HEK293T (cell line): Measurements from ENCODE around the gene CELF1.

Source experiments
- ELF4 ChIP-seq: fragments of 450-650 bp; IDR thresholded peaks from 2 replicates; pipeline ENCODE4 v1.6.1; 2017; ENCODE audit warnings: antibody characterized with exemption
- FOXA1 ChIP-seq: fragments of 450-650 bp; IDR thresholded peaks from 2 replicates; pipeline ENCODE4 v1.6.1; 2016; ENCODE audit warnings: mild to moderate bottlenecking
- FOXK2 ChIP-seq: fragments of 450-650 bp; IDR thresholded peaks from 2 replicates; pipeline ENCODE4 v1.6.1; 2016; ENCODE audit warnings: mild to moderate bottlenecking
- FOXM1 ChIP-seq: fragments of 450-650 bp; IDR thresholded peaks from 2 replicates; pipeline ENCODE4 v1.6.1; 2017; ENCODE audit warnings: mild to moderate bottlenecking, borderline replicate concordance
- HDGF ChIP-seq: fragments of 450-650 bp; IDR thresholded peaks from 2 replicates; pipeline ENCODE4 v1.6.1; 2017; ENCODE audit warnings: antibody characterized with exemption, borderline replicate concordance
- L3MBTL2 ChIP-seq: fragments of 450-650 bp; conservative IDR thresholded peaks from 2 replicates; pipeline ENCODE4 v1.6.1; 2016; ENCODE audit warnings: mild to moderate bottlenecking
- NFRKB ChIP-seq: fragments of 450-650 bp; IDR thresholded peaks from 2 replicates; pipeline ENCODE4 v1.6.1; 2016; ENCODE audit warnings: mild to moderate bottlenecking, moderate library complexity
- SP1 ChIP-seq: fragments of 450-650 bp; IDR thresholded peaks from 2 replicates; pipeline ENCODE4 v1.6.1; 2017
- SUZ12 ChIP-seq: fragments of 450-650 bp; IDR thresholded peaks from 2 replicates; pipeline ENCODE4 v1.6.1; 2016; ENCODE audit warnings: mild to moderate bottlenecking
- TARDBP ChIP-seq: fragments of 450-650 bp; IDR thresholded peaks from 2 replicates; pipeline ENCODE4 v1.6.1; 2016

- TF ChIP-seq NFRKB (no peak), FOXA1 (no peak), L3MBTL2 (no peak), SP1 (no peak), TARDBP (no peak), SUZ12 (no peak), FOXK2 (no peak), FOXM1 (no peak), HDGF (no peak), ELF4 (no peak)
Observed at GRCh38 chr11:47533690-47534151, 19.2 kb downstream of the CELF1 start.
